ENCODE results near the gene YARS1. TPM values are rescaled to one million over a fixed set of nuclear protein-coding genes. Genes with fewer than 3 reads are reported as not detected.

The YARS1 gene
- total RNA-seq, 1 donor from 2014 or later, result 111 TPM

DNA sequence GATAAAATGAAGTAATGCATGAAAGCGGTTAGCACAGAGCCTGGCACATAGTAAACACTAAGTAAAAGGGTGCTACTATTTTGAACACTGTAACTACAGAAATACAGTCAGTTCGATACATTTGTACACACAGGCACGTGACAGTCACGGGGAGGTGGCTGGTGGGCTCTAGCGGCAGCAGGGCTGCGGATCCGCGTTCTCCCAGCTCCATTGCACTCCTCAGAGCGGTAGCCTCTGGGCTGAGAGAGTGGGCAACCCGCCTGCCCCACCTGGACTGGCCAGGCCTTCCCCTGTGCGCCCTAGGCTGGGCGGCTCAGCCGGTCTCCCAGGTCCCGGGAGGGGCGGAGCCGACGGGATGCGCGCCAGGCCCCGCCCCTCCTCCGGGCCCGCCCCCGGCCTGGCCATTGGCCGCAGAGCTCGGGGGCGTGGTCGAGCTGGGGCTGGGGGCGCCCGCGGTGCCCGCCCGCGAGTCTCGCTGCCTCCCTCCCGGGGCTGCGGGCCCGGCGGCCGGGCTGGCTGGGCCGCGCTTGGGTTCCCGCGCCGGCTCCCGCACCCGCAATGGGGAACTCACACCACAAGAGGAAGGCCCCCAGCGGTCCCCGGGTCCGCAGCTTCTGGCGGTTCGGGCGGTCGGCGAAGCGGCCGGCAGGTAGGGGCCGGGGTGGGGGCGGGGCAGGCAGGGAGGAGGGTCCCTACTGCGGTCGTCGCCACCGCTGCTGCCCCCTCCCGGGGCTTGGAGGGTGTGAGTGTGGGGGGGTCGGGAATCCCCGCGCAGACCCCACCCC lies 63.4 kb downstream of the YARS1 start:
- intact Hi-C loops (cut with DNase I), result no loop called here
- Histone ChIP-seq H3K27me3 (no peaks in the 10 kb centered on the region), H3K9me3 (no peaks in the 10 kb centered on the region), H3K36me3 (no peaks in the 10 kb centered on the region), H3K4me1 (peaks cover 29% of the 10 kb centered on the region), H3K4me3 (peak overlapping the region; percentile 62), H3K27ac (peak overlapping the region; percentile 51)
- ATAC-seq (peak; percentile 93), DNase-seq (peak; percentile 88)
- TF ChIP-seq, protein P1, sequence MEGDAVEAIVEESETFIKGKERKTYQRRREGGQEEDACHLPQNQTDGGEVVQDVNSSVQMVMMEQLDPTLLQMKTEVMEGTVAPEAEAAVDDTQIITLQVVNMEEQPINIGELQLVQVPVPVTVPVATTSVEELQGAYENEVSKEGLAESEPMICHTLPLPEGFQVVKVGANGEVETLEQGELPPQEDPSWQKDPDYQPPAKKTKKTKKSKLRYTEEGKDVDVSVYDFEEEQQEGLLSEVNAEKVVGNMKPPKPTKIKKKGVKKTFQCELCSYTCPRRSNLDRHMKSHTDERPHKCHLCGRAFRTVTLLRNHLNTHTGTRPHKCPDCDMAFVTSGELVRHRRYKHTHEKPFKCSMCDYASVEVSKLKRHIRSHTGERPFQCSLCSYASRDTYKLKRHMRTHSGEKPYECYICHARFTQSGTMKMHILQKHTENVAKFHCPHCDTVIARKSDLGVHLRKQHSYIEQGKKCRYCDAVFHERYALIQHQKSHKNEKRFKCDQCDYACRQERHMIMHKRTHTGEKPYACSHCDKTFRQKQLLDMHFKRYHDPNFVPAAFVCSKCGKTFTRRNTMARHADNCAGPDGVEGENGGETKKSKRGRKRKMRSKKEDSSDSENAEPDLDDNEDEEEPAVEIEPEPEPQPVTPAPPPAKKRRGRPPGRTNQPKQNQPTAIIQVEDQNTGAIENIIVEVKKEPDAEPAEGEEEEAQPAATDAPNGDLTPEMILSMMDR (IDR thresholded peaks at IDR 0.05), result no peak

DNA sequence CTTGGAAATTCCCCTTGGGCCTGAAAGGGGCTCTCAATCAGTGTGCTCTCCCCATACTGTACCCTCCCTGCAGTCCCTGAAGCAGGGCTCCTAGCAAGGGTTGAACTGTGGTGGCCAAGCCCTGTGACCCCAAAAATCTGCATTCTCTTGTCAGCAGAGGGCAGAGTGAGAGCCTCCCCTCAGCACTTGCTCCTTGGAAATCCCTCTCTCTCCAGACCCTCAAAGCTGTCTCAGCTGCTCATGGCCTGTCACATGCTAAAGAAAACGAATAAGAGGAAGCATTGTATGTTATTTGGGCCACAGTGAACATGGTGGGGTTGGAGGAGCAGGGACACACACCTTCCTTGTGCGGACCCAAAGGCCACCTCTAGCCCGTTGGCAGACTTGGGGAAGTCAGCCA lies 67.4 kb downstream of the YARS1 start:
- no peak overlapping the region for H3K4me3 ChIP-seq
- no peak overlapping the region for H3K27ac ChIP-seq
- no peaks in the 10 kb centered on the region for H3K36me3 ChIP-seq
- DNase-seq, result no peak
- peaks cover 7% of the 10 kb centered on the region for H3K4me1 ChIP-seq
- TF ChIP-seq, protein P1 (IDR thresholded peaks at IDR 0.05), result no peak
- intact Hi-C loops (cut with DNase I), result no loop called here
- no peak for ATAC-seq
- H3K27me3 ChIP-seq, result no peaks in the 10 kb centered on the region
- H3K9me3 ChIP-seq, result no peaks in the 10 kb centered on the region

DNA sequence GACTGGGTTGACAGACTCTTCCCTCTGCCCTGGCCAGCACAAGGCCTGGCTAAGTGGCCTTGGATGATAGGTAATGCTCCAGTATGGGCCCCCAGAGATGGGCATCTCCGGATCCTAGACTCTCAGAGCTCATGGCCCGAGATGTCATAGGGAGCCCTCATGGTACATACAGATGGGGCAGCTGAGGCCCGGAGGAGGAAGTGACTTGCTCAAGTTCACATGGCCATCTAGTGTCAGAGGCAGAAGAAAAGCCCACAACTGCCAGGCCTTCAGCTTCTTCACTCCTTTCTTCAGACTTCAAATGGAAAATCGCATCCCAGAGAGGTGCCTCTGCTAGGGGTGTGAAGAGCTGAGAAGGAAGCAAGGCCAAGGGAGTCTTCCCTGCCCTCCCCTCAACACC lies 67.8 kb downstream of the YARS1 start:
- intact Hi-C loops (cut with DNase I), result no loop called here
- TF ChIP-seq, protein P1 (IDR thresholded peaks at IDR 0.05), result no peak
- Histone ChIP-seq H3K27me3 (no peaks in the 10 kb centered on the region), H3K27ac (no peak overlapping the region), H3K4me1 (peaks cover 7% of the 10 kb centered on the region), H3K4me3 (no peak overlapping the region), H3K9me3 (no peaks in the 10 kb centered on the region), H3K36me3 (no peaks in the 10 kb centered on the region)
- DNase-seq, result no peak
- no peak for ATAC-seq

DNA sequence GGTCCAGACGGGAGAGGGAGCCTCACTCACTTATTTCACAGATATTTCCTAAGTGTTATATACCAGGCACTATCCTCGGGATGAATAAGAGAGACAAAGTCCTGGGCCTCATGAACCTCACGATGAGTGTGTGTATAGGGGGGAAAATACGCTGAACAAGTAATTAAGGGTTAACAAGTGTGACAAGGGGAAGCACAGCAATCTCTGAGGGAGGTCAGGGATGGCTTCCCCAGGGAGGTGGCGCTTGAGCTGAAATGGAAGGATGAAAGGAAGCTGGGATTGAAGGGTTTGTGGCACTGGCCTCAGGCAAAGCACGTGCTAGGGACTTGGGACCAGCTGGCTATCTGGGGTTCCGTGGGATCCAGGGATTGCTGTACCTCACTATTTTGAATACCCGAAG lies 68.2 kb downstream of the YARS1 start:
- DNase-seq (no peak), ATAC-seq (no peak)
- no peak overlapping the region for H3K27ac ChIP-seq
- H3K9me3 ChIP-seq, result no peaks in the 10 kb centered on the region
- H3K27me3 ChIP-seq, result no peaks in the 10 kb centered on the region
- H3K4me3 ChIP-seq, result no peak overlapping the region
- intact Hi-C loops (cut with DNase I), result no loop called here
- TF ChIP-seq, protein P1 (IDR thresholded peaks at IDR 0.05), result no peak
- H3K36me3 ChIP-seq, result no peaks in the 10 kb centered on the region
- H3K4me1 ChIP-seq, result peaks cover 7% of the 10 kb centered on the region

DNA sequence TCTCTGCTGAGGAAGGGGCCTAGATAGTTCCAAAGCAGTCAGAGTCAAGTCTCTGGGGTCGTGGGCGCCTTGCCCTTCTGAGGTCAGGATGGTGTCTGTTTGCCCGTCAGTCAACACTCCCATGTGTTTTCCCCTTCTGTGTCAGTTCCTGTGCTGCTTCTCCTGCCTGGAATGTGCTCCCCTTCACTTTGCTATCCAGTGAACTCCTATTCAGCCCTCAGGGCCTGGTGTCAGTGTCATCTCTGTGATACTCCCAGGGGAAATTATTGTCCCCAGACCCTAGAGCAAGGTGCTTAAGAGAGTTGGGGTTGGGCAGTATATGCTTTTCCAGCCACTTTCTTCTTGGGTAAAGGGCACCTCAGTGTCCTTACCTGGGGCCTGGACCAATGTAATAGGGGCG lies 68.8 kb downstream of the YARS1 start:
- H3K9me3 ChIP-seq, result no peaks in the 10 kb centered on the region
- TF ChIP-seq, protein P1 (IDR thresholded peaks at IDR 0.05), result no peak
- H3K4me1 ChIP-seq, result peaks cover 8% of the 10 kb centered on the region
- H3K27me3 ChIP-seq, result no peaks in the 10 kb centered on the region
- DNase-seq (no peak), ATAC-seq (no peak)
- H3K27ac ChIP-seq, result no peak overlapping the region
- no peak overlapping the region for H3K4me3 ChIP-seq
- H3K36me3 ChIP-seq, result no peaks in the 10 kb centered on the region
- intact Hi-C loops (cut with DNase I), result no loop called here
